ENCODE measurements around the gene XK. TPM values are rescaled to one million over a fixed set of nuclear protein-coding genes. Genes with fewer than 3 reads are reported as not detected.

The XK gene
- total RNA-seq, 1 donor from 2014 or later = 0.63 TPM

- no peak for DNase-seq (ENCODE audit: low read depth)
- no peak for TF ChIP-seq CTCF (conservative IDR thresholded peaks at IDR 0.05; ENCODE audit: low read depth, low read length)
These were observed 6.4 kb upstream of the XK start for GRCh38 chrX:37679230-37679629.

GRCh38 chrX:37679888-37680287, 5.7 kb upstream of the XK start:
- no peak for DNase-seq (ENCODE audit: low read depth)
- no peak for TF ChIP-seq CTCF (conservative IDR thresholded peaks at IDR 0.05; ENCODE audit: low read depth, low read length)
- H3K4me3 ChIP-seq (ENCODE audit: low read depth, low read length) = no peak overlapping the region

More at GRCh38 chrX:37679230-37679629, 6.4 kb upstream of the XK start:
- no peak overlapping the region for H3K4me3 ChIP-seq (ENCODE audit: low read depth, low read length)

- DNase-seq (ENCODE audit: low read depth) = no peak
- TF ChIP-seq CTCF (conservative IDR thresholded peaks at IDR 0.05; ENCODE audit: low read depth, low read length) = no peak
- H3K4me3 ChIP-seq (ENCODE audit: low read depth, low read length) = no peak overlapping the region
These were observed 1.2 kb upstream of the XK start for GRCh38 chrX:37684426-37684825.

GRCh38 chrX:37684973-37685372, 618 bp upstream of the XK start:
- DNase-seq (ENCODE audit: low read depth) = no peak
- no peak for TF ChIP-seq CTCF (conservative IDR thresholded peaks at IDR 0.05; ENCODE audit: low read depth, low read length)
- H3K4me3 ChIP-seq (ENCODE audit: low read depth, low read length) = peak overlapping the region; percentile 52

- H3K4me3 ChIP-seq (ENCODE audit: low read depth, low read length) = peak overlapping the region; percentile 52
- DNase-seq (ENCODE audit: low read depth) = no peak
- TF ChIP-seq CTCF (conservative IDR thresholded peaks at IDR 0.05; ENCODE audit: low read depth, low read length) = no peak
These were observed 891 bp downstream of the XK start for GRCh38 chrX:37686369-37686995.

GRCh38 chrX:37686996-37687395, 1.4 kb downstream of the XK start:
- no peak overlapping the region for H3K4me3 ChIP-seq (ENCODE audit: low read depth, low read length)
- no peak for DNase-seq (ENCODE audit: low read depth)
- TF ChIP-seq CTCF (conservative IDR thresholded peaks at IDR 0.05; ENCODE audit: low read depth, low read length) = no peak

GRCh38 chrX:37690119-37690518, 4.5 kb downstream of the XK start:
- TF ChIP-seq CTCF (conservative IDR thresholded peaks at IDR 0.05; ENCODE audit: low read depth, low read length) = no peak
- no peak for DNase-seq (ENCODE audit: low read depth)
- H3K4me3 ChIP-seq (ENCODE audit: low read depth, low read length) = no peak overlapping the region
